Right lobe of liver (tissue), 6 donors: ENCODE data around the gene PRR23B. TPM values are rescaled to one million over a fixed set of nuclear protein-coding genes. Genes with fewer than 3 reads are reported as not detected.
"Not testable (repeated sequence)": the region's sequence is repeated elsewhere in the genome, so short reads cannot be mapped to it uniquely, and the experiment has no call there.

Experiments used
- ATAC-seq, 4 donors: fragments of 200-7000 bp; cut with Tn5 transposase; one replicate each; pipeline ENCODE4 v1.9.1; 2020; ENCODE audit warnings: mild to moderate bottlenecking in 4 of 4, moderate library complexity in 4 of 4
- DNase-seq, 3 donors: peaks; one replicate each; pipeline ENCODE4 v3.0.0-alpha.2; 2020
- H3K27ac ChIP-seq, 3 donors: fragments of 200-600 bp; one replicate each; pipeline ENCODE4 v1.8.0; 2022
- H3K27me3 ChIP-seq, 2 donors: fragments of 200-600 bp; one replicate each; pipeline ENCODE4 v1.8.0; 2022
- H3K36me3 ChIP-seq, 4 donors: fragments of 200-600 bp; sonication (generic) in 1 of 4; one replicate each; pipeline versions ENCODE4 v1.5.1 to v1.8.0; 2017 to 2022; ENCODE audit warnings: control low read depth in 1 of 4
- H3K4me1 ChIP-seq, 4 donors: fragments of 200-600 bp; sonication (generic) in 1 of 4; one replicate each; pipeline versions ENCODE4 v1.5.1 to v1.8.0; 2017 to 2022; ENCODE audit warnings: control low read depth in 1 of 4
- H3K4me3 ChIP-seq, 3 donors: fragments of 200-600 bp; one replicate each; pipeline ENCODE4 v1.8.0; 2022
- H3K9me3 ChIP-seq, 4 donors: fragments of 200-600 bp; sonication (generic) in 1 of 4; one replicate each; pipeline versions ENCODE4 v1.5.1 to v1.8.0; 2017 to 2022; ENCODE audit warnings: control low read depth in 1 of 4
- POLR2A ChIP-seq: fragments of 450-650 bp; IDR thresholded peaks from one replicate; pipeline ENCODE4 v1.6.1; 2017; ENCODE audit warnings: antibody characterized with exemption, mild to moderate bottlenecking
- WGBS: methylation state at CpG from one replicate; pipeline ENCODE4 v1.1.6; 2018; ENCODE audit warnings: low coverage, low lambda C conversion rate; ENCODE audit not compliant: insufficient coverage; ENCODE audit errors: missing lambda C conversion rate; 5-methylcytosine and 5-hydroxymethylcytosine counted together
- intact Hi-C, 2 donors: fragments of 100-400 bp; cut with DNase I; formaldehyde crosslinking; loops; one replicate each; pipeline versions ENCODE4 v1.11.2 to v1.14.1; 2022
- total RNA-seq, 6 experiments: library from RNA; depleted of rRNA in 2 of 6; stranded (reverse); fragments of >200 nt in 2 of 6; fragmentation: NEBNext Ultra II Directional in 3 of 6; extraction: Animal tissue kit (Norgen Biotek cat#: 25700) in 3 of 6; gene quantifications; one replicate each; pipeline versions ENCODE4 v1.1.0 to v1.2.4, GENCODE V29; 2016 to 2023
- TF ChIP-seq, protein P1 (sequence below), 4 donors: fragments of 200-600 bp in 3 of 4; fragments of 450-650 bp in 1 of 4; IDR thresholded peaks; one replicate each; pipeline versions ENCODE4 v1.5.1 to v1.8.0; 2016 to 2022; ENCODE audit warnings: antibody characterized with exemption in 4 of 4, mild to moderate bottlenecking in 2 of 4
- donor health status: DM: no; HTN: yes; CAD: no.
- donor health status: DM: no; HTN: no; CAD: no.
- donor health status: DM: no; HTN: no; CAD: no.
- donor health status: DM: no; HTN: yes; CAD: no.
- donor health status: DM: no; HTN: yes; CAD: no.

The PRR23B gene
- total RNA-seq, 6 experiments from 2014 or later = not detected

DNA sequence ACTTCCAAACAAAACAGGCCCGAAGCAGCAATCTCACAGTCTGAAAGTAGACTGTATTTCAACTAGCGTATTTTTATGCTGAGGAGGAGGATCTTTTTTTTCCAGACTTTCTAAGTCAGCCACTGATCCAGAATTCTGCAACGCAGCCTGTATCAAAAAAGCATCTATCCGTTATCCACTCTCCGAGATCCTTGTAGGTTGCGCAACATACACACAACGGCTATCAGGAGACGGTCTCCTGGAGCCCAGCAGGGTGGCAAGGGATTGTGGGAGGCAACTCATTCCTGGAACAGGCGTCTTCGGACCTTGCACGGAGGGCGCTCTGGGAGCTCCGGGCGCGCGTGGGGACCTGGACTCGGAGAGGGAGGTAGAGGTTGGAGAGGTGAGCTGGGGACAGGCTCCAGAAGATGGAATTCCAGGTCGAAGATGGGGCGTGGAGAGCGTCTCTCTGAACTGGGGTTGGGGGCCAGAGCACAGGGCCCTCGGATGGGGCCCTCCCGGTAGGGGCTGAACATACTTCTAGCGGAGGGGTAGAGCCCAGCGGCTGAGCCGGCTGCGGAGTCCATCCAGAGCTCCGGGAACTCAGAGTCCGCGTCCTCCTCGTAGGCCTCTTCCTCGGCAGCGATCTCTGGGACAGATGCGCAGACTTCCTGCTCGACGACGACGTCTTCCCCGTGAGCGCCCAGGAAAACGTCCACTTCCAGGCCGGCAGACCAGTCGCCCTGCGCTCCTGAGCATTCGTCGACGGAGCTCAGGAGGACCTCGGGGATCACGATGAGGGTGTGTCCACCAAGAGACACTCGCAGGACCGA lies 23.0 kb upstream of the PRR23B start:
- Histone ChIP-seq H3K27me3 (no peaks in the 10 kb centered on the region), H3K4me1 (no peaks in the 10 kb centered on the region), H3K36me3 (no peaks in the 10 kb centered on the region), H3K9me3 (no peaks in the 10 kb centered on the region), H3K27ac (no peak overlapping the region), H3K4me3 (no peak overlapping the region)
- intact Hi-C loops = no loop called here
- ATAC-seq = peak in 1 of 4 donors; percentile 33
- 82% methylated on average over 6 of the region's 50 CpGs for WGBS
- DNase-seq = peak in 1 of 3 donors; percentile 55
- no peak for TF ChIP-seq POLR2A
- TF ChIP-seq, protein P1, sequence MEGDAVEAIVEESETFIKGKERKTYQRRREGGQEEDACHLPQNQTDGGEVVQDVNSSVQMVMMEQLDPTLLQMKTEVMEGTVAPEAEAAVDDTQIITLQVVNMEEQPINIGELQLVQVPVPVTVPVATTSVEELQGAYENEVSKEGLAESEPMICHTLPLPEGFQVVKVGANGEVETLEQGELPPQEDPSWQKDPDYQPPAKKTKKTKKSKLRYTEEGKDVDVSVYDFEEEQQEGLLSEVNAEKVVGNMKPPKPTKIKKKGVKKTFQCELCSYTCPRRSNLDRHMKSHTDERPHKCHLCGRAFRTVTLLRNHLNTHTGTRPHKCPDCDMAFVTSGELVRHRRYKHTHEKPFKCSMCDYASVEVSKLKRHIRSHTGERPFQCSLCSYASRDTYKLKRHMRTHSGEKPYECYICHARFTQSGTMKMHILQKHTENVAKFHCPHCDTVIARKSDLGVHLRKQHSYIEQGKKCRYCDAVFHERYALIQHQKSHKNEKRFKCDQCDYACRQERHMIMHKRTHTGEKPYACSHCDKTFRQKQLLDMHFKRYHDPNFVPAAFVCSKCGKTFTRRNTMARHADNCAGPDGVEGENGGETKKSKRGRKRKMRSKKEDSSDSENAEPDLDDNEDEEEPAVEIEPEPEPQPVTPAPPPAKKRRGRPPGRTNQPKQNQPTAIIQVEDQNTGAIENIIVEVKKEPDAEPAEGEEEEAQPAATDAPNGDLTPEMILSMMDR (IDR thresholded peaks at IDR 0.05) = no peak

DNA sequence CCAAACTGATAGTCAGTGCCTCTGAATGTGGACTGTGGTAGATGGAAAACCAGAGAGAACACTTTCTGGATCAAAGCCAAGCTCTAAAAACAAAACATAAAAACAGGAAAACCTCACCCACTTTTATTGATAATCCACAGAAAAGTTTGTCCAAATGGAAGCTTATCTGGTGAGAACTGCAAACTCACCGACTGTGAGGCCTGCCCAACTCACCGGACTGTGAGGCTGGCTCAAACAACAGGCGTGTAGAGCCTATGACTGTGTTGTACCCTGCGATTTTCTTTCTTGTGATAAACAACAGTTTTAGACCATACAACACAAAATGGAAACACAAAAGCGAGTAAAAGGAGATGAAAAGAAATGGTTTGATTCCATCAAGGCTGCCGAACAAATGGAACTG lies 16.8 kb upstream of the PRR23B start:
- Histone ChIP-seq H3K27me3 (no peaks in the 10 kb centered on the region), H3K36me3 (no peaks in the 10 kb centered on the region), H3K9me3 (no peaks in the 10 kb centered on the region), H3K4me1 (no peaks in the 10 kb centered on the region), H3K27ac (no peak overlapping the region), H3K4me3 (no peak overlapping the region)
- peak in 1 of 4 donors; percentile 36 for ATAC-seq
- DNase-seq = no peak
- 62% methylated on average over 6 of the region's 6 CpGs for WGBS
- intact Hi-C loops = no loop called here
- TF ChIP-seq, protein P1 (IDR thresholded peaks at IDR 0.05) = no peak
- TF ChIP-seq POLR2A = no peak

DNA sequence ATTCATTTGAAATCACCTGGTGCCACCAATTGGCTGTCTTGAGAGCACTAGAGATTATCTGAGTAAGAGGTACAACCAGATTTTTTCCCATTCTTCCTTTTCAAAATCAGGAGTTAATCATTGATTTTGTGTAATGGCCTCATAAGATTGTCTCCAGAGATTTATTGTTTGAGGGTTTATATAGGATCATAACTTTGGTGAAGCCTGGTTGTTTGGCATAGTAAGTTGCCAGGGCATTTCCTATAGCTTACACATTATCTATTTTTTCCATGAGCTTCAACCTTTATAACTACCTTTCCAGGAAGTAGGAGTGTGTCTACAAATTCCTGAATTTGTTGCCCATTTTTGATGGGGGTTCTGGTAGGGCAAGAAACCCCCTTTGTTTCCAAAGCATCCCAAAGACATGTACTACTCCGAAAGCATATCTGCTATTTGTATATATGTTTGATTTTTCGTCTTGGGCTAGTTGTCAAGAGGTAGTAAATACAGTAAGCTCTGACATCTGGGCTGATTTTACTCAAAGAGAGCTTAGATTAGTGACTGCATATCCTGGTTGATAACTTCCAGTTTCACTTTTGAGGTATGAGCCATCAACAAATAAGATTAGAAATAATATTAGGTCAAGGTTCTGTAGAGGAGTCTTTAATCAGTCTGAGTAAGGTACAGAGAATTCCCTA lies 11.7 kb upstream of the PRR23B start:
- WGBS = 54% methylated on average over 2 of the region's 2 CpGs
- no peak for TF ChIP-seq POLR2A
- TF ChIP-seq, protein P1 (IDR thresholded peaks at IDR 0.05) = no peak
- H3K27me3 ChIP-seq = no peaks in the 10 kb centered on the region
- no peaks in the 10 kb centered on the region for H3K36me3 ChIP-seq
- ATAC-seq (no peak), DNase-seq (no peak)
- peaks cover 0 to 3% (median 0%) of the 10 kb centered on the region in 4 donors for H3K9me3 ChIP-seq
- H3K27ac ChIP-seq = no peak overlapping the region
- intact Hi-C loops = no loop called here
- H3K4me1 ChIP-seq = no peaks in the 10 kb centered on the region
- no peak overlapping the region for H3K4me3 ChIP-seq

DNA sequence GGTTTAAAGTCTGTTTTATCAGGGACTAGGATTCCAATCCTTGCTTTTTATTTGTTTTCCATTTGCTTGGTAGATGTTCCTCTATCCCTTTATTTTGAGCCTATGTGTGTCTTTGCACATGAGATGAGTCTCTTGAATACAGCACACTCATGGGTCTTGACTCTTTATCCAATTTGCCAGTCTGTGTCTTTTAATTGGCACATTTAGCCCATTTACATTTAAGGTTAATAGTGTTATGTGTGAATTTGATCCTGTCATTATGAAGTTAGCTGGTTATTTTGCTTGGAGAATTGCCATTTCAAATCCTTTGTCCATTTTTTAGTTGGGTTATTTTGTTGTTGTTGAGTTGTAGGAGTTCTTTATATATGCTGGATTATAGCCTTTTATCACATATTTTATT lies 9.8 kb upstream of the PRR23B start:
- H3K9me3 ChIP-seq, H3K4me3 ChIP-seq, DNase-seq, intact Hi-C loops, H3K27me3 ChIP-seq, ATAC-seq, H3K36me3 ChIP-seq, H3K4me1 ChIP-seq, H3K27ac ChIP-seq: not testable (repeated sequence)

DNA sequence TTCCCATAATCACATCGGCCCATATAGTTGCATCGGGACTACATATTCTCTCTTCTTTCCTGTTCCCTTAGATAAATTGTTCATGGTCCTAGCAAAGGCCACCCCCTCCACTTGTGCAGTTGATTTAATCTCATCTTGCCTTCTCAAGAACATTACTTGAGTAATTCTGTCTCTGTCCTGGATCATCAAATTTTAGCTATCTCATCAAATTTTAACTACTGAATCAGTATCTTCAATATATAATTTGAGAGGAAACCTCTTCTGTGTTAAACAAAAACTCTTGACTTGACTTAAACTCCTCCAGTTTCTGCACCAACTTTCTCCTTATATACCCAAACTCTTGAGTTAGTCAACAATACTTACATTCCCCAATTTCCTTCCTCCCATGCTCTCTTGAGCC lies 4.2 kb upstream of the PRR23B start:
- H3K9me3 ChIP-seq = no peaks in the 10 kb centered on the region
- no peak for ATAC-seq
- H3K27ac ChIP-seq = no peak overlapping the region
- no peaks in the 10 kb centered on the region for H3K36me3 ChIP-seq
- no peaks in the 10 kb centered on the region for H3K27me3 ChIP-seq
- H3K4me3 ChIP-seq = no peak overlapping the region
- H3K4me1 ChIP-seq = no peaks in the 10 kb centered on the region
- intact Hi-C loops = no loop called here
- WGBS = 65% methylated on average over 2 of the region's 2 CpGs
- no peak for DNase-seq
- TF ChIP-seq, protein P1 (IDR thresholded peaks at IDR 0.05) = no peak
- no peak for TF ChIP-seq POLR2A
